NCI-H345 treated with DMSO at 0.1 percent for 48 hours (cell line): ENCODE data around the gene FRMPD2.
"Not testable (repeated sequence)": the region's sequence is repeated elsewhere in the genome, so short reads cannot be mapped to it uniquely, and the experiment has no call there.

Source experiments
- DNase-seq: peaks from one replicate; lab custom pipeline; 2025; ENCODE audit not compliant: unreplicated experiment; lab: John Stamatoyannopoulos, UW

Gene FRMPD2

GRCh38 chr10:48211777-48212176 lies 62.7 kb downstream of the FRMPD2 start:
- DNase-seq = no peak

GRCh38 chr10:48210966-48211365 lies 63.5 kb downstream of the FRMPD2 start:
- no peak for DNase-seq

GRCh38 chr10:48210391-48210790 lies 64.1 kb downstream of the FRMPD2 start:
- DNase-seq = no peak

GRCh38 chr10:48209241-48209640 lies 65.3 kb downstream of the FRMPD2 start:
- no peak for DNase-seq

GRCh38 chr10:48207853-48208252 lies 66.6 kb downstream of the FRMPD2 start:
- DNase-seq = no peak

GRCh38 chr10:48206482-48207250 lies 67.8 kb downstream of the FRMPD2 start:
- no peak for DNase-seq

GRCh38 chr10:48205918-48206317 lies 68.6 kb downstream of the FRMPD2 start:
- DNase-seq = no peak

GRCh38 chr10:48199580-48200377 lies 74.7 kb downstream of the FRMPD2 start:
- no peak for DNase-seq

GRCh38 chr10:48197236-48197899 lies 77.1 kb downstream of the FRMPD2 start:
- no peak for DNase-seq

GRCh38 chr10:48195803-48196202 lies 78.7 kb downstream of the FRMPD2 start:
- no peak for DNase-seq

GRCh38 chr10:48194830-48195229 lies 79.7 kb downstream of the FRMPD2 start:
- no peak for DNase-seq

- no peak for DNase-seq
These were observed 80.9 kb downstream of the FRMPD2 start for GRCh38 chr10:48193556-48193955.

GRCh38 chr10:48192881-48193450 lies 81.5 kb downstream of the FRMPD2 start:
- DNase-seq = no peak

- DNase-seq = no peak
These were observed 86.6 kb downstream of the FRMPD2 start for GRCh38 chr10:48187713-48188485.

GRCh38 chr10:48187126-48187525 lies 87.4 kb downstream of the FRMPD2 start:
- no peak for DNase-seq

- not testable (repeated sequence) for DNase-seq
These were observed 88.2 kb downstream of the FRMPD2 start for GRCh38 chr10:48186264-48186804.

GRCh38 chr10:48184224-48184623 lies 90.3 kb downstream of the FRMPD2 start:
- DNase-seq = no peak

- DNase-seq = not testable (repeated sequence)
These were observed 101.8 kb downstream of the FRMPD2 start for GRCh38 chr10:48172715-48173114.

GRCh38 chr10:48160670-48161069 lies 113.8 kb downstream of the FRMPD2 start:
- not testable (repeated sequence) for DNase-seq

- not testable (repeated sequence) for DNase-seq
These were observed 114.3 kb downstream of the FRMPD2 start for GRCh38 chr10:48160163-48160562.
